AG04450 (cell line): ENCODE results near the gene AMBRA1. TPM values are rescaled to one million over a fixed set of nuclear protein-coding genes. Genes with fewer than 3 reads are reported as not detected.

Source experiments
- CTCF ChIA-PET: fragments of 300-600, 350-600 bp; formaldehyde crosslinking; extraction: SDS; loops from one replicate; lab custom pipeline; 2022; ENCODE audit warnings: antibody characterized with exemption, inconsistent platforms; lab: Charles Lee
- POLR2A ChIA-PET: fragments of 350-600 bp; formaldehyde crosslinking; extraction: SDS; loops from one replicate; lab custom pipeline; 2021; ENCODE audit warnings: antibody characterized with exemption, inconsistent platforms; lab: Yijun Ruan, JAX
- DNase-seq: peaks from one replicate; pipeline ENCODE4 v3.0.0-alpha.2; 2011; ENCODE audit warnings: low read depth, low spot score
- H3K27ac ChIP-seq: one replicate; pipeline ENCODE4 v1.5.1; 2012; ENCODE audit warnings: low read depth, low read length, control low read depth
- H3K27me3 ChIP-seq: one replicate; pipeline ENCODE4 v1.6.0; 2012; ENCODE audit warnings: low read length; ENCODE audit not compliant: control insufficient read depth, insufficient read depth
- H3K4me3 ChIP-seq: 2 replicates; pipeline ENCODE4 v1.5.1; 2011; ENCODE audit warnings: mild to moderate bottlenecking, low read depth, low read length, control low read depth
- H3K9me3 ChIP-seq: 2 replicates; pipeline ENCODE4 v1.5.1; 2012; ENCODE audit warnings: low read length; ENCODE audit not compliant: control insufficient read depth, insufficient read depth
- polyA plus RNA-seq: library from polyadenylated mRNA; depleted of rRNA; stranded (reverse); fragments of >200 nt; gene quantifications from 2 replicates; pipeline ENCODE4 v1.2.3, GENCODE V29; 2011
- TF ChIP-seq, protein P1 (sequence below): IDR thresholded peaks from 2 replicates; pipeline ENCODE4 v1.5.1; 2011; ENCODE audit warnings: low read depth, low read length, control low read depth, inconsistent platforms

Gene AMBRA1
- polyA plus RNA-seq, 1 experiment = 12.8 TPM

DNA sequence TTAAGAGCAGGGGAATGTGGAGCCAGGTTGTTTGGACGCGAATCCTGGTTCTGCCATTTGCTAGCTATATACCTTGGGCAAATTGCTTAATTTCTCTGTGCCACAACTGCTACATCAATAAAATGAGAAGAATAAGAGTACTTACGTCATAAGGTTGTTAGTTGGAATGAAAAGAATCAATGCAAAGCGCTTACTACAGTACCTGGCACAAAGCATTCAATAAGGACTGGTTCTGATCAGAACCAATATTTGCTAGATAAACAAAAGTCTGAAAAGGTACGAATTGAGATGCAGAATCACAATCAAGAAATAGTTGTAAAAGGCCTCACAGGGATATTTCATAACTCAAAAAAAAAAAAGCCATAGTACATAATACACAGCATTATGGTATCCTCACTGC is 11.2 kb downstream of the AMBRA1 start:
- DNase-seq = no peak
- Histone ChIP-seq H3K27ac (no peak overlapping the region), H3K9me3 (no peaks in the 10 kb centered on the region), H3K4me3 (no peak overlapping the region), H3K27me3 (no peaks in the 10 kb centered on the region)
- CTCF ChIA-PET = no interaction called here
- TF ChIP-seq, protein P1, sequence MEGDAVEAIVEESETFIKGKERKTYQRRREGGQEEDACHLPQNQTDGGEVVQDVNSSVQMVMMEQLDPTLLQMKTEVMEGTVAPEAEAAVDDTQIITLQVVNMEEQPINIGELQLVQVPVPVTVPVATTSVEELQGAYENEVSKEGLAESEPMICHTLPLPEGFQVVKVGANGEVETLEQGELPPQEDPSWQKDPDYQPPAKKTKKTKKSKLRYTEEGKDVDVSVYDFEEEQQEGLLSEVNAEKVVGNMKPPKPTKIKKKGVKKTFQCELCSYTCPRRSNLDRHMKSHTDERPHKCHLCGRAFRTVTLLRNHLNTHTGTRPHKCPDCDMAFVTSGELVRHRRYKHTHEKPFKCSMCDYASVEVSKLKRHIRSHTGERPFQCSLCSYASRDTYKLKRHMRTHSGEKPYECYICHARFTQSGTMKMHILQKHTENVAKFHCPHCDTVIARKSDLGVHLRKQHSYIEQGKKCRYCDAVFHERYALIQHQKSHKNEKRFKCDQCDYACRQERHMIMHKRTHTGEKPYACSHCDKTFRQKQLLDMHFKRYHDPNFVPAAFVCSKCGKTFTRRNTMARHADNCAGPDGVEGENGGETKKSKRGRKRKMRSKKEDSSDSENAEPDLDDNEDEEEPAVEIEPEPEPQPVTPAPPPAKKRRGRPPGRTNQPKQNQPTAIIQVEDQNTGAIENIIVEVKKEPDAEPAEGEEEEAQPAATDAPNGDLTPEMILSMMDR = no peak
- POLR2A ChIA-PET = interaction anchor here (1.0 kb wide), 1 partner anchor 11 kb away, joined by 7 read pairs; the partner anchor contains the start of gene AMBRA1

GRCh38 chr11:46577058-46577457 is 16.8 kb downstream of the AMBRA1 start:
- Histone ChIP-seq H3K27me3 (no peaks in the 10 kb centered on the region), H3K27ac (no peak overlapping the region), H3K9me3 (no peaks in the 10 kb centered on the region), H3K4me3 (no peak overlapping the region)
- no peak for DNase-seq
- TF ChIP-seq, protein P1 = no peak
- ChIA-PET CTCF (interaction anchor here (0.8 kb wide), 1 partner anchor 8 kb away, joined by 3 read pairs; no protein-coding TSS in a partner anchor), POLR2A (no interaction called here)

DNA sequence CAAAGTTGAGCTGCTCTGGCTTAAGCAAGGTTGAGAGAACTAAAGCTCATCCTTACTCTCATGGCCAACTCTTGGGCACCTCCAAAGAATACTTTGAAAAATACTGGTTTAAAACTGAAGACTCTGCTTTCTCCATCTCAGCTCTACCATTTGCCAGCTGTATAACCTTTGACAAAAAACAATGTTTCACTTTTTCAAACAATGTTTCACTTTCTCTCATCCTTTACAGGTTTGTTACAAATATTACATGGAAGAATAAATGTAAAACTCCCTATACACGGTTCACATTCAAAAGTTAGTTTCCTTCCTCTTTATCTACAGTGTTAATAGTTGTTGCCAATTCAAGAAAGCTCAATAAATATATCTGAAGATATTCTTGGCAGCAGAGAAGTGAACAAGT is 19.2 kb downstream of the AMBRA1 start:
- Histone ChIP-seq H3K27me3 (no peaks in the 10 kb centered on the region), H3K27ac (no peak overlapping the region), H3K4me3 (no peak overlapping the region), H3K9me3 (no peaks in the 10 kb centered on the region)
- TF ChIP-seq, protein P1 = no peak
- no peak for DNase-seq
- POLR2A ChIA-PET = no interaction called here
- CTCF ChIA-PET = interaction anchor here (0.9 kb wide), 1 partner anchor 45 kb away, joined by 3 read pairs; no protein-coding TSS in a partner anchor

DNA sequence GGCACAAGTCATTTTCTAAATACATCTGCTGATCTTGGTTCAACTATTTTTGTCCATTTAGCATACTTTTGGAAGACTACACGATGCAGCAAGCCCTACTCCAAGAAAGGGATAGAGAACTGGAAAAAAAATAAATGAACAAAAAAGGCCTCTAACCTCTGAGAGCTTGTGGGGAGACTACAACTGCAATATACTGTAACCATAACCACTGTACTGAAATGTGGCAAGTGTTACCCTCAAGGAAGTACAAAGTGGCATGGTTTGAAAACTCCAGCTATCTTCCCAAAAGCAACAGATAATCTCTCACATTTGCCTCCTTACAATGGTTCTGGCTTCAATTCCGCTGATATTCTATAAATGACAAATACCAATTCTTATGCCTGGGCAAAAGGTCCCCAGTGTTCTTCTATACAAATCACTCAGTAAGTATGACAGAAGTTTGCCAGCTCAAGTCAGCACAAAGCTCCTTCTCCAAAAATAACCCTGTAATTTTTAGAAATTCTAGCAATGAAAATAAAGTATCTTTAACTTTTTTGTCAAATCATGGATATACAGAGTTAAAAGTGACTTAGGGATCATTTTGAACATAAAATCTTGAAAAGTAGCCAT is 22.9 kb downstream of the AMBRA1 start:
- no peaks in the 10 kb centered on the region for H3K27me3 ChIP-seq
- H3K27ac ChIP-seq = no peak overlapping the region
- CTCF ChIA-PET = interaction anchor here (1.0 to 1.4 kb wide), 2 partner anchors 42 to 81 kb away, joined by 4 to 7 read pairs; no protein-coding TSS in a partner anchor
- H3K9me3 ChIP-seq = peaks cover 8% of the 10 kb centered on the region
- no peak for DNase-seq
- TF ChIP-seq, protein P1 = no peak
- POLR2A ChIA-PET = interaction anchor here (0.7 kb wide), 1 partner anchor 832 kb away, joined by 5 read pairs; no protein-coding TSS in a partner anchor
- no peak overlapping the region for H3K4me3 ChIP-seq

DNA sequence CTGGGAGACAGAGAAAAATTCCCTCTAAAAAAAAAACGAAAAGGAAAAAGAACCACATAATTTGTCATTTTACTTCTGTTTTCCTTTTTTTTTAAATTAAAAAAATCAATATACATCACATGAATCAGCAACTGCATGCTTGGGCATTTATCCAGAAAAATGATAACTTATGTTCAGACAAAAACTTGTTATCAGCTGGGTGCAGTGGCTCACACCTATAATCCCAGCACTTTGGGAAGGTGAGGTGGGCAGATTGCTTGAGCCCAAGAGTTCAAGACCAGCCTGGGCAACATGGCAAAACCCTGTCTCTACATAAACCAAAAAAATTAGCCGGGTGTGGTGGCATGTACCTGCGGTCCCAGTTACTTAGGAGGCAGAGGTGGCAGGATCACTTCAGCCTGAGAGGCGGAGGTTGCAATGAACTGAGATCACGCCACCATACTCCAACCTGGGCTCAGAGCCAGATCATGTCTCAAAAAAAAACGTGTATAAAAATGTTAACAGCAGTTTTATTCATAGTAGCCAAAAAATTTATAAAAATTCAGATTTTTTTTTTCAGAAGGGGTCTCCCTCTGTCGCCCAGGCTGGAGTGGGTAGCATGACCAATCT is 28.5 kb downstream of the AMBRA1 start:
- POLR2A ChIA-PET = no interaction called here
- H3K4me3 ChIP-seq = no peak overlapping the region
- H3K27me3 ChIP-seq = no peaks in the 10 kb centered on the region
- CTCF ChIA-PET = no interaction called here
- no peak for DNase-seq
- no peak overlapping the region for H3K27ac ChIP-seq
- peaks cover 8% of the 10 kb centered on the region for H3K9me3 ChIP-seq
- TF ChIP-seq, protein P1 = no peak
